ENCODE data around the gene MEIKIN. TPM values are rescaled to one million over a fixed set of nuclear protein-coding genes. Genes with fewer than 3 reads are reported as not detected.

The MEIKIN gene
- total and polyA plus RNA-seq, 2 of the 13 experiments (the other 11 are each of a cell fraction or from before 2014, with no cell fraction given) = not detected

DNA sequence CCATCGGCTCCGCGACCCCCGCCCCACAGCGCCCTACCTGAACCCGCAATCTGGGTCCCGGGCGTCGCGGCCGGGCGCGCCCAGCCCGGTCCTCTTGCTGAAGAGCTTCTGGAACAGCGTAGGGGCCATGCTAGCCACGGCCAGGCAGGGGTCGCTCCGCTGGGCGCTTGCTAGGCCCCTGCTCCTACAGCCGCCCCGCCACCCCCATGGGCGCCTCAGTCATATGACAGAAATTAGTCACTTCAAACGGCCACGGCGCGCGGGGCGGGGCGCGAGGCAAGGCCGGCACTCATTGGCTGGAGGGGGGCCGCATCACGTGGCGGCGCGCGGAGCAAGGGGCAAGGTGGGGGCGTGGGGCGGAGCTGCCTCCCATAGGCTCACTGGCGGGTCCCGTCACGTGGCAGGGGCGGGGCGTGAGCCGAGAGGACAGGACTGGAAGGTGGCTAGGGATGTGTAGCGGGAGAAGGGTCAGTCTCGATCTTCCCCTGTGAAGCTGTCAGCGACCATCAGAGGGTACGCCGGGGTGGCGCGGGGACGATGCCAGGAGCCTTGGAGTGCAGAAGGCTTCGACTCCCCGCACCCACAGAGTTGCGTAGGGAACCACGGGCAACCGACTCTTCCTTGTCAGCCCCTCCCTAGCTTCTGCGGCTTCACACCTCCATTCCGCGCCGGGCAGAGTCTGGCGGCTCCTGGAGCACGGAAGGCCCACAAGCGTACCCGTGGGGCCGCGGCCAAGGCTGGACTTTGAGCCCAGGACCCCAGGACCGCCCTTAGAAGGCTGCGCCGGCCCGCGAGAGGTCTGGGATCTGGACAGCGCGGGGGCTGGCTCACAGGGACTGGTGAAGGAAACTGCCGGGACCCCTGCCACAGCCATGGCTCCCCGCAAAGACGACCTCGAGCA lies 148.4 kb downstream of the MEIKIN start, which contains the start of gene FNIP1 (continued):
- TF ChIP-seq GABPA (IDR thresholded peaks at IDR 0.05; ENCODE audit: low read depth, low read length) (no peak), GABPA (CRISPR knock-in tag; IDR thresholded peaks at IDR 0.05; ENCODE audit: low read depth) (no peak), ZNF343 (CRISPR knock-in tag; IDR thresholded peaks at IDR 0.05) (peak; percentile 88), KAT7 (CRISPR knock-in tag; IDR thresholded peaks at IDR 0.05; ENCODE audit: borderline replicate concordance) (peak; percentile 28; the same call in 1 of the 2 replicates), FOXA1 (IDR thresholded peaks at IDR 0.05) (no peak), FOXA1 (CRISPR knock-in tag; IDR thresholded peaks at IDR 0.05) (no peak), ZMYM3 (CRISPR knock-in tag; IDR thresholded peaks at IDR 0.05) (no peak; the same call in 1 of the 2 replicates), PAWR (CRISPR knock-in tag; IDR thresholded peaks at IDR 0.05; ENCODE audit: borderline replicate concordance) (peak; percentile 93), SMAD3 (CRISPR knock-in tag; IDR thresholded peaks at IDR 0.05) (peak; percentile 62), RBAK (CRISPR knock-in tag; IDR thresholded peaks at IDR 0.05) (no peak), TARDBP (CRISPR knock-in tag; IDR thresholded peaks at IDR 0.05) (peak; percentile 57), JUN (CRISPR knock-in tag; IDR thresholded peaks at IDR 0.05) (peak; percentile 80), ZNF652 (CRISPR knock-in tag; IDR thresholded peaks at IDR 0.05; ENCODE audit: borderline replicate concordance, low read depth) (no peak), MED8 (CRISPR knock-in tag; IDR thresholded peaks at IDR 0.05; ENCODE audit: insufficient replicate concordance) (peak; percentile 62), ETV6 (CRISPR knock-in tag; conservative IDR thresholded peaks at IDR 0.05) (0 out of 2 replicates have a peak, but pooled peaks have one; percentile 62)
- TF ChIP-seq, protein P1, sequence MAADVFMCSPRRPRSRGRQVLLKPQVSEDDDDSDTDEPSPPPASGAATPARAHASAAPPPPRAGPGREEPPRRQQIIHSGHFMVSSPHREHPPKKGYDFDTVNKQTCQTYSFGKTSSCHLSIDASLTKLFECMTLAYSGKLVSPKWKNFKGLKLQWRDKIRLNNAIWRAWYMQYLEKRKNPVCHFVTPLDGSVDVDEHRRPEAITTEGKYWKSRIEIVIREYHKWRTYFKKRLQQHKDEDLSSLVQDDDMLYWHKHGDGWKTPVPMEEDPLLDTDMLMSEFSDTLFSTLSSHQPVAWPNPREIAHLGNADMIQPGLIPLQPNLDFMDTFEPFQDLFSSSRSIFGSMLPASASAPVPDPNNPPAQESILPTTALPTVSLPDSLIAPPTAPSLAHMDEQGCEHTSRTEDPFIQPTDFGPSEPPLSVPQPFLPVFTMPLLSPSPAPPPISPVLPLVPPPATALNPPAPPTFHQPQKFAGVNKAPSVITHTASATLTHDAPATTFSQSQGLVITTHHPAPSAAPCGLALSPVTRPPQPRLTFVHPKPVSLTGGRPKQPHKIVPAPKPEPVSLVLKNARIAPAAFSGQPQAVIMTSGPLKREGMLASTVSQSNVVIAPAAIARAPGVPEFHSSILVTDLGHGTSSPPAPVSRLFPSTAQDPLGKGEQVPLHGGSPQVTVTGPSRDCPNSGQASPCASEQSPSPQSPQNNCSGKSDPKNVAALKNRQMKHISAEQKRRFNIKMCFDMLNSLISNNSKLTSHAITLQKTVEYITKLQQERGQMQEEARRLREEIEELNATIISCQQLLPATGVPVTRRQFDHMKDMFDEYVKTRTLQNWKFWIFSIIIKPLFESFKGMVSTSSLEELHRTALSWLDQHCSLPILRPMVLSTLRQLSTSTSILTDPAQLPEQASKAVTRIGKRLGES (CRISPR knock-in tag; IDR thresholded peaks at IDR 0.05; ENCODE audit: borderline replicate concordance) = peak; percentile 79; the same call in 1 of the 2 replicates
- TF ChIP-seq, protein P2, sequence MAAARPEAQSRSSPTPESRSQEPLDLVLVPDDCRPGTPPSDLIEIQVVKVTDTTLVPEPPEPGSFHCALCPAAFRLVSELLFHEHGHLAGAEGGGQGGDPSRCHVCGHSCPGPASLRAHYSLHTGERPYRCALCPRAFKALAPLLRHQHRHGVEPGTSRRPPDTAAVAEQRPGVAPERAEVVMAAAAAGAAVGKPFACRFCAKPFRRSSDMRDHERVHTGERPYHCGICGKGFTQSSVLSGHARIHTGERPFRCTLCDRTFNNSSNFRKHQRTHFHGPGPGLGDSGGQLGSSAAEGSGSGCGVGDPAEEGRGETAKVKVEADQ (CRISPR knock-in tag; IDR thresholded peaks at IDR 0.05; ENCODE audit: borderline replicate concordance) = no peak; the same call in 1 of the 2 replicates
- TF ChIP-seq, protein P3, sequence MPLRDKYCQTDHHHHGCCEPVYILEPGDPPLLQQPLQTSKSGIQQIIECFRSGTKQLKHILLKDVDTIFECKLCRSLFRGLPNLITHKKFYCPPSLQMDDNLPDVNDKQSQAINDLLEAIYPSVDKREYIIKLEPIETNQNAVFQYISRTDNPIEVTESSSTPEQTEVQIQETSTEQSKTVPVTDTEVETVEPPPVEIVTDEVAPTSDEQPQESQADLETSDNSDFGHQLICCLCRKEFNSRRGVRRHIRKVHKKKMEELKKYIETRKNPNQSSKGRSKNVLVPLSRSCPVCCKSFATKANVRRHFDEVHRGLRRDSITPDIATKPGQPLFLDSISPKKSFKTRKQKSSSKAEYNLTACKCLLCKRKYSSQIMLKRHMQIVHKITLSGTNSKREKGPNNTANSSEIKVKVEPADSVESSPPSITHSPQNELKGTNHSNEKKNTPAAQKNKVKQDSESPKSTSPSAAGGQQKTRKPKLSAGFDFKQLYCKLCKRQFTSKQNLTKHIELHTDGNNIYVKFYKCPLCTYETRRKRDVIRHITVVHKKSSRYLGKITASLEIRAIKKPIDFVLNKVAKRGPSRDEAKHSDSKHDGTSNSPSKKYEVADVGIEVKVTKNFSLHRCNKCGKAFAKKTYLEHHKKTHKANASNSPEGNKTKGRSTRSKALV (CRISPR knock-in tag; IDR thresholded peaks at IDR 0.05) = peak; percentile 74
- TF ChIP-seq, protein P4, sequence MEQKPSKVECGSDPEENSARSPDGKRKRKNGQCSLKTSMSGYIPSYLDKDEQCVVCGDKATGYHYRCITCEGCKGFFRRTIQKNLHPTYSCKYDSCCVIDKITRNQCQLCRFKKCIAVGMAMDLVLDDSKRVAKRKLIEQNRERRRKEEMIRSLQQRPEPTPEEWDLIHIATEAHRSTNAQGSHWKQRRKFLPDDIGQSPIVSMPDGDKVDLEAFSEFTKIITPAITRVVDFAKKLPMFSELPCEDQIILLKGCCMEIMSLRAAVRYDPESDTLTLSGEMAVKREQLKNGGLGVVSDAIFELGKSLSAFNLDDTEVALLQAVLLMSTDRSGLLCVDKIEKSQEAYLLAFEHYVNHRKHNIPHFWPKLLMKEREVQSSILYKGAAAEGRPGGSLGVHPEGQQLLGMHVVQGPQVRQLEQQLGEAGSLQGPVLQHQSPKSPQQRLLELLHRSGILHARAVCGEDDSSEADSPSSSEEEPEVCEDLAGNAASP (CRISPR knock-in tag; IDR thresholded peaks at IDR 0.05; ENCODE audit: borderline replicate concordance) = no peak; the same call in 1 of the 2 replicates
- TF ChIP-seq, protein P5, sequence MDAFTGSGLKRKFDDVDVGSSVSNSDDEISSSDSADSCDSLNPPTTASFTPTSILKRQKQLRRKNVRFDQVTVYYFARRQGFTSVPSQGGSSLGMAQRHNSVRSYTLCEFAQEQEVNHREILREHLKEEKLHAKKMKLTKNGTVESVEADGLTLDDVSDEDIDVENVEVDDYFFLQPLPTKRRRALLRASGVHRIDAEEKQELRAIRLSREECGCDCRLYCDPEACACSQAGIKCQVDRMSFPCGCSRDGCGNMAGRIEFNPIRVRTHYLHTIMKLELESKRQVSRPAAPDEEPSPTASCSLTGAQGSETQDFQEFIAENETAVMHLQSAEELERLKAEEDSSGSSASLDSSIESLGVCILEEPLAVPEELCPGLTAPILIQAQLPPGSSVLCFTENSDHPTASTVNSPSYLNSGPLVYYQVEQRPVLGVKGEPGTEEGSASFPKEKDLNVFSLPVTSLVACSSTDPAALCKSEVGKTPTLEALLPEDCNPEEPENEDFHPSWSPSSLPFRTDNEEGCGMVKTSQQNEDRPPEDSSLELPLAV (CRISPR knock-in tag; conservative IDR thresholded peaks at IDR 0.05; ENCODE audit: low read depth) = 0 out of 2 replicates have a peak, but pooled peaks have one; percentile 54
